ENCODE results near the gene HSD3B7. TPM values are rescaled to one million over a fixed set of nuclear protein-coding genes. Genes with fewer than 3 reads are reported as not detected.

HSD3B7 gene
- total RNA-seq, 2 donors from 2014 or later: 0.21 to 0.60 TPM

Other genes starting within 250 kb of the HSD3B7 start
- gene PHKG2, start 236.8 kb upstream of the HSD3B7 start, total RNA-seq: 10 to 100 TPM; 31.6 to 38.1 TPM
- 1 to 10 TPM; 1.1 to 2.0 TPM for gene CFAP119, start 223.1 kb upstream of the HSD3B7 start, total RNA-seq
- 10 to 100 TPM; 57.8 to 64.5 TPM for gene RNF40, start 222.9 kb upstream of the HSD3B7 start, total RNA-seq
- 1 to 10 TPM; 1.4 to 1.5 TPM for gene ZNF629, start 198.0 kb upstream of the HSD3B7 start, total RNA-seq
- gene BCL7C, start 91.1 kb upstream of the HSD3B7 start, total RNA-seq: 10 to 100 TPM; 22.5 to 22.8 TPM
- gene CTF1, start 88.6 kb upstream of the HSD3B7 start, total RNA-seq: under 1 TPM in 1 of 2 donors, not detected in 1; 0.26 TPM
- 10 to 100 TPM; 12.6 to 13.2 TPM for gene FBXL19, start 61.6 kb upstream of the HSD3B7 start, total RNA-seq
- 1 to 10 TPM; 6.4 to 7.5 TPM for gene ORAI3, start 36.1 kb upstream of the HSD3B7 start, total RNA-seq
- 10 to 100 TPM; 31.3 to 45.5 TPM for gene SETD1A, start 27.5 kb upstream of the HSD3B7 start, total RNA-seq
- under 1 TPM; 0.27 to 0.47 TPM for gene STX1B, start 25.4 kb downstream of the HSD3B7 start, total RNA-seq
- gene STX4, start 48.4 kb downstream of the HSD3B7 start, total RNA-seq: 10 to 100 TPM; 72.0 to 72.1 TPM
- 10 to 100 TPM in 1 of 2 donors, 1 to 10 TPM in 1; 9.6 to 12.1 TPM for gene ZNF668, start 89.0 kb downstream of the HSD3B7 start, total RNA-seq
- gene ZNF646, start 89.2 kb downstream of the HSD3B7 start, total RNA-seq: 10 to 100 TPM; 17.0 to 21.7 TPM
- 1 to 10 TPM; 3.2 to 4.4 TPM for gene PRSS53, start 103.7 kb downstream of the HSD3B7 start, total RNA-seq
- 10 to 100 TPM; 30.6 to 31.7 TPM for gene VKORC1, start 109.6 kb downstream of the HSD3B7 start, total RNA-seq
- gene BCKDK, start 123.2 kb downstream of the HSD3B7 start, total RNA-seq: 1 to 10 TPM; 8.5 to 9.9 TPM
- gene KAT8, start 132.5 kb downstream of the HSD3B7 start, total RNA-seq: 10 to 100 TPM; 86.7 to 97.6 TPM
- not detected for gene PRSS8, start 150.5 kb downstream of the HSD3B7 start, total RNA-seq
- under 1 TPM; 0.10 to 0.47 TPM for gene PRSS36, start 164.9 kb downstream of the HSD3B7 start, total RNA-seq
- 100 to 1,000 TPM; 910 to 947 TPM for gene FUS, start 194.9 kb downstream of the HSD3B7 start, total RNA-seq
- 10 to 100 TPM; 17.9 to 22.1 TPM for gene PYCARD, start 217.6 kb downstream of the HSD3B7 start, total RNA-seq
- under 1 TPM; 0.08 to 0.17 TPM for gene TRIM72, start 228.9 kb downstream of the HSD3B7 start, total RNA-seq
- not detected for gene PYDC1, start 231.9 kb downstream of the HSD3B7 start, total RNA-seq